SK-N-MC (cell line): ENCODE results near the gene DLGAP4.
A peak's percentile ranks its signal among the peaks of the same experiment; 100 is the strongest.
"Not testable (repeated sequence)": the region's sequence is repeated elsewhere in the genome, so short reads cannot be mapped to it uniquely, and the experiment has no call there.

Experiments used
- DNase-seq: peaks from one replicate; pipeline ENCODE4 v3.0.0-alpha.2; 2011; ENCODE audit warnings: low read depth, low spot score
- H3K27ac ChIP-seq: fragments of 200-600 bp; sonication (generic); 2 replicates; pipeline ENCODE4 v1.5.1; 2016; ENCODE audit warnings: mixed run types
- H3K36me3 ChIP-seq: fragments of 200-600 bp; sonication (generic); 2 replicates; pipeline ENCODE4 v1.6.1; 2017; ENCODE audit warnings: antibody characterized with exemption, low read length, mixed read lengths; ENCODE audit not compliant: insufficient read depth
- H3K4me3 ChIP-seq: fragments of 200-600 bp; sonication (generic); 2 replicates; pipeline ENCODE4 v1.5.1; 2016
- H3K9ac ChIP-seq: fragments of 200-600 bp; sonication (generic); 2 replicates; pipeline ENCODE4 v1.8.0; 2017; ENCODE audit warnings: mixed run types, mixed read lengths; ENCODE audit not compliant: insufficient read length
- H3K9me3 ChIP-seq: fragments of 200-600 bp; sonication (generic); 2 replicates; pipeline ENCODE4 v1.6.1; 2017; ENCODE audit warnings: low read depth, mild to moderate bottlenecking, antibody characterized with exemption, low read length, moderate library complexity, mixed read lengths
- EZH2 ChIP-seq: fragments of 200-600 bp; sonication (generic); IDR thresholded peaks from one replicate; pipeline ENCODE4 v1.6.1; 2017; ENCODE audit warnings: antibody characterized with exemption
- FOXP2 ChIP-seq: optimal IDR thresholded peaks from 2 replicates; pipeline ENCODE3; 2011; ENCODE audit warnings: mild to moderate bottlenecking, moderate library complexity; ENCODE audit not compliant: insufficient read depth; ENCODE audit errors: extremely low read length, control extremely low read depth
- POLR2AphosphoS5 ChIP-seq: IDR thresholded peaks from 2 replicates; pipeline ENCODE4 v1.6.1; 2012; ENCODE audit warnings: mild to moderate bottlenecking, low read depth, low read length, borderline replicate concordance

DLGAP4 gene

GRCh38 chr20:36506253-36506652 lies 200.1 kb downstream of the DLGAP4 start:
- Histone ChIP-seq H3K27ac (no peak overlapping the region), H3K9me3 (no peaks in the 10 kb centered on the region), H3K9ac (no peak overlapping the region), H3K4me3 (no peak overlapping the region), H3K36me3 (peaks cover 15% of the 10 kb centered on the region)
- DNase-seq, result no peak
- TF ChIP-seq EZH2, result no peak

- Histone ChIP-seq H3K4me3 (no peak overlapping the region), H3K27ac (no peak overlapping the region), H3K9me3 (no peaks in the 10 kb centered on the region), H3K36me3 (peaks cover 15% of the 10 kb centered on the region), H3K9ac (no peak overlapping the region)
- TF ChIP-seq FOXP2, result no peak
- no peak for TF ChIP-seq POLR2AphosphoS5
- TF ChIP-seq EZH2, result no peak
- DNase-seq, result no peak
Observed at GRCh38 chr20:36507746-36508145, 201.6 kb downstream of the DLGAP4 start.

GRCh38 chr20:36519012-36519719 lies 213.0 kb downstream of the DLGAP4 start:
- Histone ChIP-seq H3K36me3 (peaks cover 7% of the 10 kb centered on the region), H3K9ac (no peak overlapping the region), H3K9me3 (no peaks in the 10 kb centered on the region), H3K4me3 (no peak overlapping the region), H3K27ac (no peak overlapping the region)
- TF ChIP-seq POLR2AphosphoS5 (no peak), FOXP2 (no peak), EZH2 (no peak)
- DNase-seq, result no peak

- peaks cover 9% of the 10 kb centered on the region for H3K36me3 ChIP-seq
- no peak for DNase-seq
- TF ChIP-seq EZH2, result no peak
- no peak for TF ChIP-seq FOXP2
- no peak for TF ChIP-seq POLR2AphosphoS5
- no peak overlapping the region for H3K27ac ChIP-seq
- H3K9ac ChIP-seq, result no peak overlapping the region
- no peak overlapping the region for H3K4me3 ChIP-seq
- no peaks in the 10 kb centered on the region for H3K9me3 ChIP-seq
Observed at GRCh38 chr20:36519944-36520343, 213.8 kb downstream of the DLGAP4 start.

GRCh38 chr20:36521526-36521925 lies 215.4 kb downstream of the DLGAP4 start:
- H3K9ac ChIP-seq, result no peak overlapping the region
- H3K36me3 ChIP-seq, result peaks cover 23% of the 10 kb centered on the region
- no peak for DNase-seq
- H3K9me3 ChIP-seq, result no peaks in the 10 kb centered on the region
- no peak overlapping the region for H3K4me3 ChIP-seq
- H3K27ac ChIP-seq, result no peak overlapping the region
- TF ChIP-seq FOXP2, result no peak
- no peak for TF ChIP-seq POLR2AphosphoS5
- TF ChIP-seq EZH2, result no peak

- DNase-seq, H3K4me3 ChIP-seq, H3K27ac ChIP-seq, H3K9me3 ChIP-seq, H3K9ac ChIP-seq: not testable (repeated sequence)
- H3K36me3 ChIP-seq, result peaks cover 32% of the 10 kb centered on the region
Observed at GRCh38 chr20:36522412-36522811, 216.3 kb downstream of the DLGAP4 start.

- Histone ChIP-seq H3K9me3 (no peaks in the 10 kb centered on the region), H3K36me3 (peaks cover 36% of the 10 kb centered on the region), H3K9ac (no peak overlapping the region), H3K27ac (peak overlapping the region; percentile 82), H3K4me3 (peak overlapping the region; percentile 6; the same call in 1 of the 2 replicates)
- TF ChIP-seq POLR2AphosphoS5 (no peak; the same call in 1 of the 2 replicates), EZH2 (no peak), FOXP2 (no peak)
- peak; percentile 78 for DNase-seq
Observed at GRCh38 chr20:36523341-36523740, 217.2 kb downstream of the DLGAP4 start.

- no peak for TF ChIP-seq POLR2AphosphoS5
- no peak for DNase-seq
- Histone ChIP-seq H3K9ac (no peak overlapping the region), H3K4me3 (no peak overlapping the region), H3K27ac (no peak overlapping the region), H3K36me3 (peaks cover 36% of the 10 kb centered on the region), H3K9me3 (no peaks in the 10 kb centered on the region)
Observed at GRCh38 chr20:36525620-36526365, 219.7 kb downstream of the DLGAP4 start.

GRCh38 chr20:36526521-36527011 lies 220.4 kb downstream of the DLGAP4 start:
- Histone ChIP-seq H3K4me3 (no peak overlapping the region), H3K36me3 (peaks cover 36% of the 10 kb centered on the region), H3K9ac (no peak overlapping the region), H3K9me3 (no peaks in the 10 kb centered on the region), H3K27ac (no peak overlapping the region; the same call in 1 of the 2 replicates)
- DNase-seq, result no peak
- no peak for TF ChIP-seq FOXP2
- TF ChIP-seq POLR2AphosphoS5, result no peak
- no peak for TF ChIP-seq EZH2
